ENCODE measurements around the gene CRYGS.
"Not testable (repeated sequence)": the region's sequence is repeated elsewhere in the genome, so short reads cannot be mapped to it uniquely, and the experiment has no call there.

The CRYGS gene

DNA sequence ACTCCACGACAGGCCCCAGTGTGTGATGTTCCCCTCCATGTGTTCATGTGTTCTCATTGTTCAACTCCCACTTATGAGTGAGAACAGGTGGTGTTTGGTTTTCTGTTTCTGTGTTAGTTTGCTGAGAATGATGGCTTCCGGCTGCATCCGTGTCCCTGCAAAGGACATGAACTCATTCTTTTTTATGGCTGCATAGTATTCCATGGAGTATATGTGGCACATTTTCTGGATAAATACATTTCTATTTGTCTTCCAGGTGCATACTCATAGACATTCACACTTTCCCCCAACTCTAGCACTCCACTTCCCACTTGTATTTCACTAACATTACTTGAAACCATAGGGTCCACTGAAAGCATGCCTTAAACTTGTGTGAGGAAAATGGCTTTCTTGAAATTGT lies 12.5 kb downstream of the CRYGS start:
- H3K27me3 ChIP-seq (ENCODE audit: control insufficient read depth, insufficient read depth, low read length); H3K36me3 ChIP-seq (ENCODE audit: control insufficient read depth, insufficient read depth, low read length); DNase-seq (ENCODE audit: low read depth, low spot score); H3K27ac ChIP-seq (ENCODE audit: low read length); H3K4me1 ChIP-seq (ENCODE audit: control insufficient read depth, insufficient read depth, low read length); H3K4me3 ChIP-seq (ENCODE audit: low read length); H3K9me3 ChIP-seq (ENCODE audit: control insufficient read depth, insufficient read depth, low read length): not testable (repeated sequence)
- no CpG with 5 or more reads among the region's 3 CpGs for WGBS (ENCODE audit: insufficient coverage, insufficient read length)

DNA sequence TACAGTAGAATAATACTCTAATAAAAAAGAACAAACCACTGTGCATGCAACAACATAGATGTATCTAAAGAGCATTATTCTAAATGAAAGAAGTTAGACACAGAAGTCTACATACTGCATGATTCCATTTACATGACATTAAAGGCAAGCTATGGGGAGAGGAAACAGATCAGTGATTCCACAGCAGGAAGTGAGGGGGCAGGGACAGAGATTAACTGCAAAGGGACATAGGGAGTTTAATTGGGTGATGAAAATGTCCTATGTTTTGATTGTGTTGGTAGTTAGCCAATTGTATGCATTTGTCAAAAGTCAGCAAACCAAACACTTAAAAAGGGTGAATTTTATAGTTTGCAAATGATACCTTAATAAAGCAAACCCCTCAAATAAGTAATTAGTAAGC lies 13.8 kb downstream of the CRYGS start:
- H3K9me3 ChIP-seq (ENCODE audit: control insufficient read depth, insufficient read depth, low read length), result no peaks in the 10 kb centered on the region
- H3K36me3 ChIP-seq (ENCODE audit: control insufficient read depth, insufficient read depth, low read length), result no peaks in the 10 kb centered on the region
- no peaks in the 10 kb centered on the region for H3K27me3 ChIP-seq (ENCODE audit: control insufficient read depth, insufficient read depth, low read length)
- no peak overlapping the region for H3K27ac ChIP-seq (ENCODE audit: low read length)
- H3K4me1 ChIP-seq (ENCODE audit: control insufficient read depth, insufficient read depth, low read length), result no peaks in the 10 kb centered on the region
- H3K4me3 ChIP-seq (ENCODE audit: low read length), result no peak overlapping the region
- no peak for DNase-seq (ENCODE audit: low read depth, low spot score)

DNA sequence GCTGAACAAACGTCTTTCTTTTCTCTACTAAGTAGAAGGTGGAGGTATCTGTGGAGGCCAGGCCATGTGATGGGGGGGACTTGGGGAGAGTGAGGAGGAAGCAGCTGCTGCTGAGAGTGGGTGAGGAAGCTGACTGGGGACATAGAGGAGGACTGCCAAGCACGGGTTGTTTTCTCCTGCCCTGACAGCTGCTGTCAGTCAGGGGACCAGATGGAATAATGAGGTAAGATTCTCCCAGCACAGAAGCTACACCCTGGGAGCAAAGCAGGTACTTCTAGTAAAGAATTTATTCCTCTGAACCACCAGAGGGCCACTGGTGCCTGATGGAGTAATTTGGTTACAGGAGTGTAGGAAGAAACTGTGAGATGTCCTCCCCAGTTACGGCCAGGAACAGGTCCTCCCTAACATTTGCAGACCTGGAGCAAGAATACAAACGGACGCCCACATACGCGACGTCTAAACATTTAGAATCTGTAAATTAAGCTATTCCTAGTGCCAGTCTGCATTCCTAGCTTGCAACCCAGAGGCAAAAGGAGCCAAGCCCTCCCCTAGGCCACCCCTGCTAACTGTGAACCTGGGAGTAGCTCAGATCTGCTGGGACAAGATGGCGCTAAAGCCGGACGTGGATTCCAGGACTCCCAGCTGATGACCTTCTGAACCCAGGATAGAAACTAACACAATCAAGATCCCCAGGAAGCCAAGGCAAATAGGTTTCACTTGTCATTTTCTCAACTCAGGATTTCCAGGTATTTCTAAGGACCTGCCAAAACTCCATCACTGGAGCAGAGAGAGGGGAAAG lies 14.8 kb downstream of the CRYGS start:
- Histone ChIP-seq H3K9me3 (ENCODE audit: control insufficient read depth, insufficient read depth, low read length) (no peaks in the 10 kb centered on the region), H3K4me3 (ENCODE audit: low read length) (no peak overlapping the region), H3K27ac (ENCODE audit: low read length) (no peak overlapping the region), H3K36me3 (ENCODE audit: control insufficient read depth, insufficient read depth, low read length) (no peaks in the 10 kb centered on the region), H3K4me1 (ENCODE audit: control insufficient read depth, insufficient read depth, low read length) (no peaks in the 10 kb centered on the region), H3K27me3 (ENCODE audit: control insufficient read depth, insufficient read depth, low read length) (no peaks in the 10 kb centered on the region)
- WGBS (ENCODE audit: insufficient coverage, insufficient read length), result no CpG with 5 or more reads among the region's 11 CpGs
- DNase-seq (ENCODE audit: low read depth, low spot score), result no peak

DNA sequence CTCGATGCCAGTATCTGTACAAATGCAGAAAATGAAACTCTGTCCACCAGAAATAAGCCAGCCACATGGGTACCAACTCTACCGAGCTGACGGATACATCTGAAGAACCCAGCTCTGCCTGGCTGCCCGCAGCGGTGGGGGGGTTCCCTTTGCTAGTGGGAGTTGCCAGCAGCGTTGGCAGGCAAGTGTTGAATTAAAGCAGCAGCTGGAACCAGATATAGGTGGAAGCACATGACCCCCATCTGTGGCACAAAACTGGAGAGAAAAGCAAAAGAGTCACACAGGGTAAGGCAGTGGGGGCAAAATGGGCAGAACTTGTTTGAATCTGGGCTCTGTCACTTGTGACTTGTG lies 17.9 kb downstream of the CRYGS start:
- no peak for DNase-seq (ENCODE audit: low read depth, low spot score)
- H3K4me3 ChIP-seq (ENCODE audit: low read length), result no peak overlapping the region
- H3K27me3 ChIP-seq (ENCODE audit: control insufficient read depth, insufficient read depth, low read length), result no peaks in the 10 kb centered on the region
- no peaks in the 10 kb centered on the region for H3K36me3 ChIP-seq (ENCODE audit: control insufficient read depth, insufficient read depth, low read length)
- H3K4me1 ChIP-seq (ENCODE audit: control insufficient read depth, insufficient read depth, low read length), result no peaks in the 10 kb centered on the region
- no CpG with 5 or more reads among the region's 6 CpGs for WGBS (ENCODE audit: insufficient coverage, insufficient read length)
- no peaks in the 10 kb centered on the region for H3K9me3 ChIP-seq (ENCODE audit: control insufficient read depth, insufficient read depth, low read length)
- no peak overlapping the region for H3K27ac ChIP-seq (ENCODE audit: low read length)

DNA sequence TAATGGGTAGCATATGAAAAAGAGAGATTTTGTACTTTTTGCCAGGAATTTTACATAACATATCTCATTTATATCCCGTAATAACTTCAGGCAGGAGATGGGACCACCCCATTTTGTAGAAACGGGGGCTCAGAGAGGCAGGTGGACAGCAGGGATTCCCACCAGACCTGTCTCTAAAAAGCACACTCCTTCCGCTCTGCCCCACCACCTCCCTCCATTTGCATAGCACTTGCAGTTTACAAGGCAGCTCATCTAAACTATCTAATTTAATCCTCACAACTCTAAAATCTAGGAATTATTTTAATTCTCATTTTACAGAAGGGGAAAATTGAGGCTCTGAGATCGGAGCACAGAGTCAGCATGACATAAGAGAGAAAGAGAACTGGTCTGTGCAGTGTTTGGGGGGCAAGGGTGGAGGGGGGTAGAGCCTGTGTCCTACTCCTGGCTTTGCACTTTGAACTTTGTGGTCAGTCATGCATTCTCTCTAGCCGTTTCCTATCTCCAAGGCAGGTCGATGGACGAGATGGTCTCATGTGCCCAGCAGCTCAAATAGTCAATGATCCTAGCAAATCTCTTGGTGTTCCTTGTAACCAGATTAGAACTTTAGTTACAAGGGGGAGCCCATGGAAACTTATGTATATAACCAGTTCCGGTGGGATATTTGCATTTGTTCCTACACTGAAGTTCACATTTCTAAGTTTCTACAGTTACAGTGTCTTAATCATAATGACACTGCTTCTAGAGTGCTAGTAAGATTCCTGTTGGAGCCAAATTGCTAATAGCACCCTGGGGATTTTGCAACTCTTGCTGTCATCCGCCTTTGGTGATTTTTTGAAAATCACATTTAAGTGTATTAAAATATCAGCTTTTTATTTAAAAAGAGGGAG lies 18.6 kb downstream of the CRYGS start:
- no peaks in the 10 kb centered on the region for H3K27me3 ChIP-seq (ENCODE audit: control insufficient read depth, insufficient read depth, low read length)
- H3K27ac ChIP-seq (ENCODE audit: low read length), result no peak overlapping the region
- H3K9me3 ChIP-seq (ENCODE audit: control insufficient read depth, insufficient read depth, low read length), result no peaks in the 10 kb centered on the region
- no peak for DNase-seq (ENCODE audit: low read depth, low spot score)
- no peaks in the 10 kb centered on the region for H3K36me3 ChIP-seq (ENCODE audit: control insufficient read depth, insufficient read depth, low read length)
- no peaks in the 10 kb centered on the region for H3K4me1 ChIP-seq (ENCODE audit: control insufficient read depth, insufficient read depth, low read length)
- H3K4me3 ChIP-seq (ENCODE audit: low read length), result no peak overlapping the region
- WGBS (ENCODE audit: insufficient coverage, insufficient read length), result no CpG with 5 or more reads among the region's 9 CpGs

DNA sequence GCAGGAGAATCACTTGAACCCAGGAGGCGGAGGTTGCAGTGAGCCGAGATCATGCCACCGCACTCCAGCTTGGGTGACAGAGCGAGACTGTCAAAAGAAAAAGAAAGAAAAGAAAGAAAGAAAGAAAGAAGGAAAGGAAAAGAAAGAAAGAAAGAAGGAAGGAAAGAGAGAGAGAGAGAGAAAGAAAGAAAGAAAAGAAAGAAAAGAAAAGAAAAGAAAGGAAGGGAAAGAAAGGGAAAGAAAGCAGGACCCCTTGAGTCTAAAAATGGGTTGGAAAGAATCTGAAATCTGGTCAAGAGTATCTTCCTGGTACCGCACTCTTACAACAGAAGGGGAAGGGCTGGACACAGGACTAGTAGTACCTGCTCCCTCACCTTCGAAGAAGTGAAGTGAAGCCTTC lies 19.6 kb downstream of the CRYGS start:
- no peaks in the 10 kb centered on the region for H3K4me1 ChIP-seq (ENCODE audit: control insufficient read depth, insufficient read depth, low read length)
- no CpG with 5 or more reads among the region's 6 CpGs for WGBS (ENCODE audit: insufficient coverage, insufficient read length)
- H3K36me3 ChIP-seq (ENCODE audit: control insufficient read depth, insufficient read depth, low read length), result no peaks in the 10 kb centered on the region
- no peaks in the 10 kb centered on the region for H3K9me3 ChIP-seq (ENCODE audit: control insufficient read depth, insufficient read depth, low read length)
- no peak for DNase-seq (ENCODE audit: low read depth, low spot score)
- no peak overlapping the region for H3K27ac ChIP-seq (ENCODE audit: low read length)
- H3K4me3 ChIP-seq (ENCODE audit: low read length), result no peak overlapping the region
- H3K27me3 ChIP-seq (ENCODE audit: control insufficient read depth, insufficient read depth, low read length), result no peaks in the 10 kb centered on the region

DNA sequence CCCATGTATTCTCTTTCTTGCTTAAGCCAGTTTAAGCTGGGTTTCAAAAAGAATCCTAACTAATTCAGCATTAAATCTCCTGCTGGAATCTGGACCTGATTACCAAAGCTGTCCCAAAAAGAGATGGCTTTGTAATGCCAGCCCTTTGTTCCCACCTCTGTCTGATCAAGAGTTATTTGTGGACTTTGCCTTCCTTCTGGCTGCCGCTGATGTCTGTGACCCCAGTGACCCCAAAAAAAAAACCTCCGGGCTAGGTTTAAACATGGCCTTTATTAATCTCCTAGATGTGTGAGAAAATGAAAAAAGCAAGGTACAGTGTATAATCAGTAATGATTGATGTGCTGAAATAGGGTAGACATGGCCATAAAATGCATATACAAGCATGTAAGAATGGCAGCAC lies 20.7 kb downstream of the CRYGS start:
- H3K36me3 ChIP-seq (ENCODE audit: control insufficient read depth, insufficient read depth, low read length), result no peaks in the 10 kb centered on the region
- H3K4me3 ChIP-seq (ENCODE audit: low read length), result no peak overlapping the region
- DNase-seq (ENCODE audit: low read depth, low spot score), result no peak
- H3K4me1 ChIP-seq (ENCODE audit: control insufficient read depth, insufficient read depth, low read length), result no peaks in the 10 kb centered on the region
- no CpG with 5 or more reads among the region's 2 CpGs for WGBS (ENCODE audit: insufficient coverage, insufficient read length)
- no peaks in the 10 kb centered on the region for H3K9me3 ChIP-seq (ENCODE audit: control insufficient read depth, insufficient read depth, low read length)
- no peaks in the 10 kb centered on the region for H3K27me3 ChIP-seq (ENCODE audit: control insufficient read depth, insufficient read depth, low read length)
- H3K27ac ChIP-seq (ENCODE audit: low read length), result no peak overlapping the region

DNA sequence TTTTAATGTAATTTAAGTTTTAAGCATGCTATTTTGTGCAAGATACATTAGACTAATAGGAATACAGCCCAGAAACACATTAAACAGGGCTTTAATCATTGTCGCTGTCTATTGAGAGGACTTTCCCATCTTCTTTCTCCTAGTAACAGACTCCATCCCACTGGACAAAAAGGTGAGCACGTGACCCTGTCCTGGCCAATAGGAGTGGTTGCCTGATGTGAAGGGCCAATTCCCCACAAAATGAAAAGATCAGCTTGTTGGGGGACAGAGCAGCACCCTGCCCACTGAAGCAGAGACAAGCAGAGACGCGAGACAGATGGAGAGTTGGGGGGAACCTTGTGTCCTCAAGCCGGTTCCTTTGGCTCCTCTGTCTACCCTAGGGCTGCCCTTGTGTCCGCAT lies 21.2 kb downstream of the CRYGS start:
- no peaks in the 10 kb centered on the region for H3K4me1 ChIP-seq (ENCODE audit: control insufficient read depth, insufficient read depth, low read length)
- DNase-seq (ENCODE audit: low read depth, low spot score), result no peak

DNA sequence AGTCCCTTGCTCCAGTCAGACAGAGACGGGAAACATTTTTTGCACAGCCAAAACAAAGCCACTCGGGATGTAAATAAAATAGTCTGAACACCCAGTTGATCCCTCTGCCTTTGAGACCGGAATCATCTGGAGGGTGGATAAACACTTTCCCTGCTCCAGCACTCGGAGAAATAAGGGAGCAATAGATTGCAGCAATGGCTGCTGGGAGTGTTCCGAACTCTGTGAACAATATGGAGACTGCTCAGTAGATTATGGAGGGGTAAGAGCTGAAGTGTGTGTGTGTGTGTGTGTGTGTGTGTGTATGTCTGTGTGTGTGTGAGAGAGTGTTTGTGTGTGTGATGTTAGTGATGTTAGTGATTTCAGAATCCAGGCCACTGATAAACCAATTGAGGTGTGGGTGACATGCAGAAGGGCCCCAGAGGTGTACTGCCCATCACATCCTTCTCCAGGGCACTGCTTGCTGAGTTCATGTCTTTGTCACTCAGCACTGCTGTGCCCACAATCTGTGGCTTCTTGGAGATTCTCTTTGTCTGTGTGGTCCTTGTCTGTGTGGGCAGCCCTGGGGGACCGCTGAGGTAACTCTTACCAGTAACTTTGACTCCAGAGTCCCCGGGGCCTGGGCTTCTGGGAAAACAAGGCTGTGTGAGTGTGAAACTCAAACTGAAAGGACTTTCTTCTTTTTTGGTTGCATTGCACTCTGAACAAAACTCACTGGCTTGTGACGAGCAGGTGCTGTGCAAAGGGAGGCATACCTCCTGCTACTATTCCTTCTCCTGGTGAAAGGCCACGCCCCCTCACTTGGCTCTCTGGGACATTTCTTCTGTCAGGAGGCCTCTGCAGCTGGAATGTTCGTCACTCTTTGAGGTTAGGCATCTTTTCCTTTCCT lies 23.0 kb downstream of the CRYGS start:
- H3K27me3 ChIP-seq (ENCODE audit: control insufficient read depth, insufficient read depth, low read length), result no peaks in the 10 kb centered on the region
- H3K36me3 ChIP-seq (ENCODE audit: control insufficient read depth, insufficient read depth, low read length), result no peaks in the 10 kb centered on the region
- H3K4me1 ChIP-seq (ENCODE audit: control insufficient read depth, insufficient read depth, low read length), result no peaks in the 10 kb centered on the region
- no peak overlapping the region for H3K4me3 ChIP-seq (ENCODE audit: low read length)
- WGBS (ENCODE audit: insufficient coverage, insufficient read length), result no CpG with 5 or more reads among the region's 10 CpGs
- no peak for DNase-seq (ENCODE audit: low read depth, low spot score)
- H3K9me3 ChIP-seq (ENCODE audit: control insufficient read depth, insufficient read depth, low read length), result no peaks in the 10 kb centered on the region
- no peak overlapping the region for H3K27ac ChIP-seq (ENCODE audit: low read length)

More for the DNA sequence above, 21.2 kb downstream of the CRYGS start:
- no peaks in the 10 kb centered on the region for H3K9me3 ChIP-seq (ENCODE audit: control insufficient read depth, insufficient read depth, low read length)
- no CpG with 5 or more reads among the region's 6 CpGs for WGBS (ENCODE audit: insufficient coverage, insufficient read length)
- H3K4me3 ChIP-seq (ENCODE audit: low read length), result no peak overlapping the region
- H3K27ac ChIP-seq (ENCODE audit: low read length), result no peak overlapping the region
- no peaks in the 10 kb centered on the region for H3K27me3 ChIP-seq (ENCODE audit: control insufficient read depth, insufficient read depth, low read length)
- no peaks in the 10 kb centered on the region for H3K36me3 ChIP-seq (ENCODE audit: control insufficient read depth, insufficient read depth, low read length)

DNA sequence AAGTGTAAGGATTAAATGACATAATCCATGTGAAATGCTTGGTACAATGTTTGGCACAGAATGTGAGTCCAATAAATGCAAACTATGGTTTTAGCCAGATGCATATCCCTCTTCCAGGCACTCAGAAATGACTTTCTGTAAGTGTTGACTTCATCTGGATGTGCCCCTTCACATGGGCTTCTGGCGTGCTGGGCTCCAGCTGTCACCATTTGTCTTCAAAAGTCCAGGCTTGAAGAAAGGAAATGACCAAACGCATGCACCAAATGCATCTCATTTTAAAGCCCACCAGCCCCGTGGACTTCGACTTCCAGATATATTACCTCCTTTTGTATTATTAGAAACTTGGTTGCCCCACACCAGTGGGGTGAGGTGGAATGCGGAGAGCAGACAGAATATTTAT lies 23.7 kb downstream of the CRYGS start:
- no peak overlapping the region for H3K4me3 ChIP-seq (ENCODE audit: low read length)
- no peaks in the 10 kb centered on the region for H3K27me3 ChIP-seq (ENCODE audit: control insufficient read depth, insufficient read depth, low read length)
- DNase-seq (ENCODE audit: low read depth, low spot score), result no peak
- WGBS (ENCODE audit: insufficient coverage, insufficient read length), result no CpG with 5 or more reads among the region's 5 CpGs
- H3K4me1 ChIP-seq (ENCODE audit: control insufficient read depth, insufficient read depth, low read length), result no peaks in the 10 kb centered on the region
- no peaks in the 10 kb centered on the region for H3K36me3 ChIP-seq (ENCODE audit: control insufficient read depth, insufficient read depth, low read length)
- H3K9me3 ChIP-seq (ENCODE audit: control insufficient read depth, insufficient read depth, low read length), result no peaks in the 10 kb centered on the region
- H3K27ac ChIP-seq (ENCODE audit: low read length), result no peak overlapping the region

Measured in iPS DF 6.9 (cell line).